Hippocampal formation (tissue), 2 donors: Measurements from ENCODE around the gene SIX1.

ENCODE experiments used
- DNase-seq, 2 donors: peaks; one replicate each; lab custom pipeline; 2025; lab: John Stamatoyannopoulos, UW

The SIX1 gene

DNA sequence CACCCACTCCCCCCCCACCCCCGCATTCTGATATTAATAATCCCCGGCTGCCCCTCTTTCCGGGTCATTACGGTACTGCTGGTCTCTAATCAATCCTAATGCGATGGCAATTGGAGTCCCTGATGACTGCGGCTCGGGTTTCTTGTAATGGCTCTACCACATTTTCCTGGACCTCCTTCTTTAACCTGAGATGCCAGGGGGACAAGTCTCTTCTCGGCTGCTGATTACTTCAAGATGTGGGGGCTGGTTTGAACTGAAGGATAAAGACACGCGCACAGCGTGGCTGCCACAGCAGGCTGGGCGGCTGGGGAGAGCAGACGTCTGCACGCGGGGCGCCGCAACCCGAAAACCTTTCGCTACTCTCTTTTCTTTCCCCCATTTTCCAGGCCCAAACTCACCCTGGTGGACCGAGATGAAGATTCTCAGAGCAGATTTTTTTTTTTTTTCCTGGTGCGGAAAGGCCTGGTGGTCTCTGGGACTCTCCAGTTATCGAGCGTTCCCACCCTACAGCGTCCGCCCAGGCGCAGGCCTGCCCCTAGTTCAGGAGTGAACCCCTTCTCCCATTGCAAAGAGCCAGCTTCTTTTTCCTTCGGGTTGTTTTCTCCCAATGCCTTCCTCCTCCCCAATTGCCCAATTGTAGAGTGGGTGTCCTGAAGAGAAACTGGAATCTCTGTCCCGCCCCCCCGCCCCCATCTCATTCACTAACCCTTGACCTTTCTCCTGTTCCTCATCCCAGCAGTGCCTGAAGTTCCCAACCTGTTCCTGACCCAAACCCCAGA, 6.0 kb upstream of the SIX1 start:
- no peak for DNase-seq

DNA sequence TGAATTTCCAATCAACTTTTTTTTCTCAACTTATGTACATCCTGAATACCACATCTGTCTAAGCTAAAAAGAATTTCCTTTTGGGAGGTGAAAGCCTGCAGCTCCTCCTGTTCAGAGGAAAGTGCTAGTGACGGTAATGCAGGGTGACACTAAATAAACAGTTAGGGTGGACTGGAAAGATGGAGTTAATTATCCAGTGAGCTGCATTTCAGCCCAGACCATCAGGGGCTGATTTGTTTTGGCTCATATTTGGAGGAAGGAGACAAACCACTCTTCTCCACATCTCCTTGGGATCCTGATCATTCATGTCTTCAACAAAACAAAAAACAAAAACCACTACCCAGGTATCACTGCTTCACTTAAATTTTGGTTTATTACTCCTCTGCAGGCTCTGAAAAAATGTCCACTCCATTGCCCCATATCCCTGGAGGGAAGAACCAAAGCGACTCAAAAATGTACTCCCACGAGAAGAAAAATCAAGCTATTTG, 5.1 kb upstream of the SIX1 start:
- no peak for DNase-seq

DNA sequence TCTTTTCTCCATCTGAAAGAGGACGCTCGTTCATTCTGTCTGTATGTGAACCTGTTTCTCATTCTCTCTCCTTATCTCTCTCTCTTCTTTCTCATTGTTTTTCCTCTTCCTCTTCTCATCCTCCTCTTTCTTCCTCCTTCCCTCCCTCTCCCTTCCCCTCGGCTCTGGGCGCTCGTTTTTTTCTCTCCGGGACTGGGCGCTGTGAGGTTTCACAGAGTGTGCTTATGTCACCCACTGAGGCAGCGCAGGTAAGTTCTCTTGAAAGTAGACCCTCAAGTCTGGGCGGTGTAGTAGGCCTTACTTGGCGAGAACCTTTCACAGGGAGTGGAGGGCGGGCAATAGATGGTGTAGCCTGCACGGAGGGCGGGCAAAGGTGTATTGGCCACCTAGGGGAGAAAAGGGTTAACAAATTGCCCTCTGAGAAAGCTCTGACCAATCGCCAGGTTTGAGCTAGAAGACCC, 4.5 kb upstream of the SIX1 start:
- no peak for DNase-seq

DNA sequence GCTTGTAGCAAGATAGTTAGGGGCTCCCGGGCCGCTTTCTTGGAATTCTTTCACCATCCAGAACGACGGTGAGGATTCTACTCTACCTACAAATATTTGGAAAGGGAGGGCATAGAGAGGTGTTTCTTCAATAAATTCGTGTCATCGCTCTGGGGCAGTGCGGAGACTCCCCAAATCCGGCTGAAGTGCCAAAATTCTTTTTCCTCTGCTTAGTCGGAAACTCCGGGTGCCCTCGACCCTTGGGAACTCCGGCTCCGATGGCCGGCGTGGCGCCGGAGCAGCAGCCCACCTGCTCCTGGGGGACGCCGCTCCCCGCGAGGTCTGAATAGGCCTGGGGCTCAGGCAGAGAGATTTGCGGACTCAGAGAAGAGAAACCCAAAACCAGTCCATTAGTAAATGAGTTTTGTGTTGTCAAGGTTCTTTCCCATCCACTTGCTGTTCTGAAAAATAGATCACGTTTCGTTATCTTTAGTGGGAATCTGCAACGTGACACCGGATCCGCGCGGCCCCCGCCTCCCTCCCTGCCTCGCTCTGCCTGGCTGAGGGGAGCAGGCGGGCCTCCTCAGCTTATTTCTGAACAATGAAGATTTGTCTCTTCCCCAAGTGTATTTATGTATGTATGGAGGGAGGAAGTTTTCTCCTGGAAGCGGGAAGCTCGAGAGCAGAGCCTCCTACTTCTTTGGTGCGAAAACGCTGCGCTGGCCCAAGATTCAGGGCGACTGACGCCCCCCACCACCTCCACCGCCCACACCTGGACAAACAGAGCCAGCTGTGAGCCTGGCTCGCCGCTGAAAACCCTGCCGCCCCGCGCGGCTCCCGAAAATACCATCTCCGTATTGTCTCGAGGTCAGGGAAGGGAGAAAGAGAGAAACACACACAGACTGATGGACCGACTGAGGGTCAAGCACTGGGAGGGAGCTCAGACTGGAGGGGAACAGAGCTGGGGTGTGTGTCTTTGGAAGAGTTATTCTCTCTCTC, 3.7 kb upstream of the SIX1 start:
- DNase-seq: no peak

DNA sequence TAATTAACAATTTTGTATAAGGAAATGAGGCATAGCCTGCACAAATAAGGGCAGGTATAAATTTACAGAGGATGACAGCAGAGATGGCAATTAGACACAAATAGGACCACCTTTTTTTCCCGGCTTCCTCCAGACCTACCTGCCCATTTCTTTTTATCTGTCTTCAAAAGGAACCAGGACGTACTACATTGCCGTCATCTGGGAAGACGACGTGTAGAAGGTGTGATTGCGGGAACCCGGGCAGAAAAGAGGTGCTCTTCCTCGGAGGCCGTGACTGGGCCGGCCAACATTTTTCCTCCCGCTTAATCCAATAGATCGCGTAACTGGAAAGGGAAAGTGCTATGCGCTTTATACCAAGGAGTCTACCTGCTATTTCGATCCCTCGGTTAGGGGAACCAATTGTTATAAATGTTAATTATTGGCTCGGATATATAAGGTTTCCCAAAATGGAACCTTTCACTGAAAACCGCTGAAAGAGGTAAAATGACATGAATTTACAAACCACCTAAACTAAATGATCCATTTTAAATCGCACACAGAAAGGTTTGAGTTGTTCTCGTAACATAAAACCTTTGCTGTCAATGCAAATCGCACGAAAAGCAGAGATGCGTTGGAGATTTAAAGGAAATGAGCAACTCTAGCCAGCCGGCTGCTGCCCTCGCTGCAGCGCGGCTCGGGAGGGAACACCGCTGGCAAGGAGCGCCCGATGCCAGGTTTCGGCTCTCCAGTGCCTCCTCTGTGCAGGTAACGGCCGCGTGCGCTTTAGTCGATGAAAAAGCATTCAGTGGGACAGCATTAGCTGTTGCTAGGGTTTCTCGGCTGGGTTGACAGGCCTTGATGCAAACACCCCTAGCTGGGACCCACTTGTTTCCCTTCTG, 2.8 kb upstream of the SIX1 start:
- DNase-seq: no peak

DNA sequence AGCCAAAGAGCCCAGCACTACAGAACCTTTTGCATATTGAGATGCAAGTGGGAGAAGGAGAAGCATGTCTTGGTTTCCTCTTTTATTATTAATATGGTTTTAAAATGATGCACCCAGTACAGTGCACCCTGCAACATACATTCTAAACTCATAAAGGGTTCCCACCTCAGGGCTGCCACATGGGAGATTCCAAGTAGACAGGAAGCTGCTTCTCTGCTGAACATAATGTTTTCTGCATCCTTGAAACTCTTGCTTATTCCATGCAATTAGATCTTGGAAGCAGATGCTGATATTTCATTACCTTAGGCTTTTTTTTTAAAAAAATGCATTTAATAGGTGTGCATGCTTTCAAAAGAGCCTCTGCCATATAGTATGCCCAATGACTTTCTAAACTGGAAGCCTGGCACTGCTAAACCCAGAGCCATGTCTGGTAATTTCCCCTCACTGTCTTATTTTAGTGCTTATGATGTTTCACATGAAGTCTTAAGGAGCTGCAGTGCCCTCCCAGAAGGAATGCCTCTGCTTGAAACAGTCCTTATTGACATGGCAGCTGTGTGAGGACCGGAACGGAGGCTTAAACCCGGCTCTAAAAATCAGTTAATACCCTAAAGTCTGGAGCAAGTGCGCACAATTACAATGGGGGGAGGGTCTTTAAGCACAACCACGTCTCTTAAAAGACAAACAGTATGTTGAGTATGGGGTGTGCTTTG, 2.0 kb upstream of the SIX1 start:
- DNase-seq: no peak

DNA sequence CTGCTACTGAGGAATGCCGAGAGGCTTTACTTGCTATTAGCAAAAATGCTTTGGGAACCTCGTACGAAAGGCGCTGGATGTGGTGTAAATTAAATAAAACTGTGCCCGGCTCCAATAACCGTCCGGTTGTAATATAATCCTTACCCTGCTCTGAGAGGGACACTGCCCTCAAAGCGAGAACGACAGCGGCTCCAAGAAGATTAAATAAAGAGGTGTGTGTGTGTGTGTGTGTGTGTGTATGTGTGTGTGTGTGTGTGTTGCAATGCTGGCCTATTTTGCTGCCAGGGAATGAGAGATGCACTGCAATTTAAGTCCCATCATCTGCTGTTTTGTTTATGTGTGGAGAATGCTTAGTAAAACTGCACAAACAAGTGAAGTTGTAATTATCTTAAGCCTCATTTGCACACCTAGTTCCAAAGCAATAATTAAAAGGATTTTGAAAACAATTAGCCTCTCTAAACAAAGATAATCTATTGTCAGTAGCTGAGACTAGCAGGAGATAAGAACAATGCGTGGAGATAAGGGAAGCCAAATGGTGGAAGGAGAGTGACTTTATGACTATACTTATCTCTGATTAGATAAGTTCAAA, 1.2 kb upstream of the SIX1 start:
- DNase-seq: no peak

DNA sequence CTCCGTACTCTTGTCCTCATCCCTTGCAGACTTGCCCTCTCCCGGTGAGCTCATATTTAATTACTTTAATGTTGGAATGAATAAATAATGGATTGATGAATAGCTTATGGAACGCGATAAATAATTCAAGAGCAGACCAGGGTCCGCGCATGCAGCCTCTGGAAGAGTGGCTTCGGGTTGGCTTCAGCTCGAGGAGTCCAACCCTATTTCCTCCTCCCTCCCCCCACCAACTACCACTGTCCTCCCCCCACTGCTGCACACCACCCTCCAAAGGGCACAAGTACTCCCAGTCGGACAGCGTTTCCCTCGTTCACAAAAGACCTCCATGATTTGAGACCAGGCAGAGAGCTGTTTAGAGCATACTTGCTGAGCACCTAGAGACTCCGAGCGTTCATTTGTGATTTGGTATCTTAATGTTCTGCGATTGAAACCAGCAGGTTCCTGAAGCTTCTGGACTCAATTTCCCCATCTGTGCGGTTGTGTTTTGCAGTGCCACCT, 647 bp upstream of the SIX1 start:
- DNase-seq: no peak

DNA sequence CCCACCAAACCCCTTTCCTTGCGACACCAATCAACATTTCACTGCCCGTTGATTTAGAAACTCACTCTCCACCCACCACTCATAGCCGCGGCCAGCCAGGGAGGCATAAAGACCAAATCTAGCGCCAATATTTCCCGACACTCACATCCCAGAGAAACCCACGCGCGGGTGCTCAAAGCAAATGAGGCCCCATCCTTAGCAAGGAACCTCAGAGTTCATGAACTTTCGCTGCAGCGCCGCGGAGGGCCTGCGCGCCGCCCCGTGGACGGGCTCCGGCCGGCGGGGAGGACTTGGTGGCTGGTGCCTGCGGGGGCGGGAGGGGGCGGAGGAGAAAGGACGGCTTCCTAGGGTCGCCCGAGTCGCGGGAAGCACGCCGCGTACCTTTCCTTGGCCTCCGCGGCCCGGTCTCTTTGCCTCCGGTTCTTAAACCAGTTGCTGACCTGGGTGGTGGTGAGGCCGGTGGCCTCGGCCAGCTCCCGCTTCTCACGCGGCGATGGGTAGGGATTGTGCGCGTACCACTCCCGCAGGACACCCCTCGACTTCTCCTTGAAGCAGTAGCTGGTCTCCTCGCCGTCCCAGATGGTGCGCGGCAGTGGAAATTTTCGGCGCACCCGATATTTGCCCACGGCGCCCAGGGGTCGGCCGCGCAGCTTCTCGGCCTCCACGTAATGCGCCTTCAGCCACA, 886 bp downstream of the SIX1 start:
- DNase-seq: no peak

DNA sequence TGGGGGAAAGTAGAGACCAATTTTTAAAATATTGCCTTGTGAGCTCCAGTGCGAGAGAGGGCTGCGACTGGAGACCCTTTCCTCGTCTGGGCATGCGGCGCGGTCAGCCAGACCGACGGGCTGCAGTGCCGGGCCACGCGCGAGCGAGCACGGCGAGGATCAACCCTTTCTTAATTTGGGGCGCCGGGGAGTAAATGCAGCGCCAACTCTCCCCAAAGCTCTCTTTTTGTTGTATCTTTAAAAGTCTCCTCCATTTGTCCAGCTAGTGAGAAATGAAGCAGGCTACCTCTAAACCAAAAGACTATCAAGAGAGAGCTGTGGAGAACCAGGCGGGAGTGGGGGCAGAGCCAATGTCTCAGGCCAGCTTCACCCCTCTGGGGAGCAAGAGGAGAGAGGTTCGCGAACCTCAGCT, 1.4 kb downstream of the SIX1 start:
- DNase-seq: no peak

DNA sequence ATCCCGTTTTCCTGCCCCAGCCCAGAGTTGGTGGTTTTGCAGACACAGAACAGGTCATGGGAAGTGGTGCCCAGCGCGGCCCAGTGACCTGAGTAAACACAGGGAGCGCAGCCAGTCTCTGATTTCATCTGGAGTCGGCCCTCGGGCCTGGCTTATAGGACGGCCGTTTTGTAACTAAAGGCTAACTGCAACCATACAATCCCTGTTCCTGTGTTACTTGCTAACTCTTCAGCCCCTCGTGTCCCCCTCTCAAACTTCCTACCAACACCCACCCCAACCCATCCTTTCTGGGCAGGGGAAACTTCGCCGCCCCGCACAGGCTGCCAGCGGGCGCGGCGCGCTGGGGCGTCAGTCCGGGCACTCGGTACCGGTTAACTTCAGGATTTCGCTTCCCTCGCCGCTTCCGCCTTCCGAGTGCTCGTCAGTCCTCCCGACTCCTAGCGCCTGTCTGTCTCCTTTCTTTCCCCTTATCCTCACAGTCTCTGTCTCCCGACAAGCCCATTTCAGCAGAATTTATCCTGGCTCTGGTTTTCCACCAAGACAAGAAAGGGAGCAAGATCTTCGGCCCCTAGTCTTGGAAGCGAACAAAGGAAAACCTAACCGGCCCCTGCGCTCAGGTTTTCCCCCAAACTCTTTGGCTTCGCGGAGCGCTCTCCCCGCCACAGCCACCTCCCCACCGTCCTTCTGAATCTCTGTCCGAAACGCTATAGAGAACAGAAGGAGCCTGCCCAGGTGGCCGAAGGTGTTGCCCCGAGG, 2.0 kb downstream of the SIX1 start:
- DNase-seq: no peak

DNA sequence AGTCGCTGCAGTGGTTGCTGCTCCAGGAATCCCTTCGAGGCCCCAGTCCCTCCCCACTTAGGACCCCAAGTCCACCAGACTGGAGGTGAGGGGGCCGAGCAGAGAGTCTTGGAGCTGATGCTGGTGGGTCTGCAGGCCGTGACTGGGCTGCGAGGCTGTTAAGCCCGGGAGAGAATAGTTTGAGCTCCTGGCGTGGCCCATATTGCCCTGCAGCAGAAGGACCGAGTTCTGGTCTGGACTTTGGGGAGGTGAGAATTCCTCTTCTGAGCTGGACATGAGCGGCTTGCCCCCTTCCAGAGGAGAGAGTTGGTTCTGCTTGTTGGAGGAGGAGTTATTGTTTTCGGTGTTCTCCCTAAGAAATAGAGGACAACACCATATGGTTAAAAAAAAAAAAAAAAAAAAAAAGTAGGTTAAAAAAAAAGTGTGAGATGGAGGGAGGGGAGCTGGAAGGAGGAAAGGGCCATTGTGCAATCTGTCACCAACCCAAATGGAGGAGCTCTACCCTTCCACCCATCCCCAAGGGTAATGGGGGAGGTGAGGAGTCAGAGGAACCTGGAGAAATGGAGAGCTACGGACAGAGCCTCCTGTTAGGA, 3.0 kb downstream of the SIX1 start:
- no peak for DNase-seq

DNA sequence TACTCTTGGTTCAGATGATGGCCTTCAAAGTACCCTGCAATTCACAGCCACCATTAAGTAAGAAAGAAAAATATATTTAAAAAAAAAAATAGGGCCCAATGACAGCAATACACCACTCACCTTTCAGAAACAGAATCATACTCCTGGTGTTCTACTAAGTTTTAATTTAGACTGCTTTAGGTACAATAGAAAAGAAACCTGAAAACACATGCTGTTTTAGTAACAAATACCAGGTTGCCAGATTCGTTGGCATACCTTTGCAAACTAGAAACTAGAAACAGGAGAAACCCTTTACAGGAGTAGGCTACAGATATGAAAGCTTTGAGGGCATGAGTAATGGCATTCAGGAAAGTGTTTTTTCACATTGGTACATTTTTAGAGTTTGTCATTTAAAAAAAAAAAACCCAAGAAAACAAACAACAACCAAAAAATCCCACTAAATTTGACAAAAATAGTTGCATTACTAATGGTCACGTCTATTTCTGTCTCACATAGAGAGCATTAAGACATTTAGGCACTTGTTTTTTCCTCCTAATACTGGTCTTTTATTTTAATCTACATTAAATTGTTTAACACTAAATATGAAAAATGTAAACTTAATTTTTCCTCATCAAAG, 4.0 kb downstream of the SIX1 start:
- no peak for DNase-seq

DNA sequence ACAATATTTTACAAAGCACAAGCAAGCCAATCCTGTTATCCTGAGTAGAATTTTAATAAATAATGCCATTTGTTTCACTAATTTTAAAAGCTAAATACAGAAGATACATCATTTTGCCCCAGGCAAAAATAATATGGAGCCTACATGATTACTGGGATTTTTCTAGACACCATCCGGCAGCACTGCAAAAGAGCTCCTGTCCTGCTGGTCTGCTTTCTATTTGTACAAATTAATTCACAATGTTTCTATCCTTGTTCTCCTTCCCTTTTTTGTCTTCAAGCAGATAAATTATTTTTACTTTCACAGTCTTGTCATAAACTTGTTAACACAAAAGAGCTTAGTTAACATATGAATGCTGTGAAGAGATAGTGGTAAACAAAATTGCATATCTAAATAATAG, 4.6 kb downstream of the SIX1 start:
- no peak for DNase-seq

DNA sequence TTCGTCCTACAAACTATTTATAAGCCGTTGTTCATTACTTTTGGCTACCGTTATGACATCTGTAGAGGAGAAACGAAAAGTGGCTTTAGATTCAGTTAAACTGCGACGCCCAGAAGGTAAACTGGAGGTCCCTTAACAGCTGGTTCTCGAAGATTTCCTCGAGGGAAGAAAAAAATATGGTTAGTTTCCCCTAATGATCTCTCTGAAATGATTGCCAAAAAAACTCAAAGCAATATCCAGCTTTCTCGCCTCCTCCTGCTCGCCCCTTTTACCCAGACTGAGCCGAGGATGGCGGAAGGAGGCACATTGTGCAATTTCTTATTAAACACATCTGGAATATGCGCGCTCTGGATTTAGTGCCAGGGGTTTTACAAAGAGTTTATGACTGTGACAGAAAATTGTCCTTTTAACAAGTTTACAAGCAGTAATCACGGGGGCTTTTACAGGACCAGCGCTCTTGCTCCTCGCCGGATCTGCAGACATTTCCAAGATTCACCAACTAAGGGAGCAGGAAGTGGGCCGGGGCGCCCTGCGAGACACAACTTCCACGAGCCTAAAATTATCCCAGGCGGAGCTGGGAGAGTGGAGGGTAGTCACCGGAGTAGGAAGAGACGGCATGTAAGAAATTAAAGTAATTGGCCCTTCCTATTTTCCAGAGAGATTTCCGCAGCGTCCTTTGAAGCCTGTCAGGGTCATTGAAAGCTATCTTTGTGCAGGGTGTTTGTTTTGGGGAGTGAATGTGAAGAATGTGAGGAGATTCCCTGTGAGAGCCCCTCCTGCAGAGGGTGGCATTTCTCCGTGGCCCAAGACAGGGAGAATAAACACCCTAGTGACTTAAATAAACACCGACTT, 5.6 kb downstream of the SIX1 start:
- no peak for DNase-seq

DNA sequence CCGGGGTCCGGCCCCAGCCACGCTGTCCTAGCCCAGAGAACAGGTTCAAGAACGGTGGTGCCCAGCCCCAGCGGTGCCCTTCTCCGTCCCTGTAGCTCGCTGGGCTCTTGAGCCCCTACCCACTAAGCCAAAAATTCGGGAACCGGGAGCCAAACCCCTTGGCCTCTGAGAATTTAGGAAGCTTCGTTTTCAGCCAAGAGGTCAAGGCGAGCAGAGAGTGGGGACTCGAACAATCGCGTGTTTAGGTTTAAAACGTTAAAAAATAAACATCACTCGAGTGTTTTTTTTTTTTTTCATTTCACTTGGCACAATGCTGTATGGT, 6.2 kb downstream of the SIX1 start:
- DNase-seq: no peak

DNA sequence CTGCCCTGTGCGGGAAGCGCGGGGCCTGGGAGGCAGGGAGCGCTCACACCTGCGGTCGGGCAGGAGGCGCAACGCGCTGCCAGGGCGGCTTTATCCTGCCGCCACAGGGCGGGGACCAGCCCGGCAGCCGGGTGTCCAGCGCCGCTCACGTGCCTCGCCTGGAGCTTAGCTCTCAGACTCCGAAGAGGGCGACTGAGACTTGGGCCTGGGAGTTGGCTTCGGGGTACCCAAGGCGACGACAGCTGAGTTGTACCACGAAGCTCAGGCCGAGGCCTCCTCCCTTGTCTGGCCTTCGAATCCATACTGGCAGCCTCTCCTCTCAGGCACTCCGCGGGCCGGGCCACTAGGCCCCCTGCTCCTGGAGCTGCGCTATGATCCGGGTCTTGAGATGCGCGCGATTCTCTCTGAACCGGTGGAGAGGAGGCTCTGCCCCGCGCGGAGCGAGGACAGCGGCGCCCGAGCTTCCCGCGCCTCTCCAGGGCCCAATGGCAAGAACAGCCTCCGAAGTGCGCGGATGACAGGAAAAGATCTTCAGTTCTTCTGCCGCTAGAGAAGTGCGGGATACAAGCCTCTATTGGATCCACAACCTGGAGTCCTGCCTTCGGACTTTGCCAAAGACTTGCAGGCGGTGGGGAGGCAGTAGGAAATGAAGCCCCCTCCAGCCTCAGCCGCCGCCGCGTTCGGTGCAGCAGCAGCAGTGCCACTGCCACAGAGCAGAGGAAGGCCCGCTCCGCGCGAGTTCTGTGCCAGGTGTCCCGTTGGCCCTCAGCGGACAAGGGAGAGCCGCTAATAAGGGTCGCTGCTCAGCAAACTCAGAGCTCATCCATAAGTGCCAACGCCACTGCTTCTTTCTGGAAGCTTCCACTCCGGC, 6.8 kb downstream of the SIX1 start:
- no peak for DNase-seq
